ENCODE measurements around the gene TLCD5.

TLCD5 gene

GRCh38 chr11:120324932-120325810 lies at the start of gene TLCD5:
TSS of gene TLCD5 (plus strand) at chr11:120325299. CDS start at chr11:120327442, 2,143 bp downstream.
- Mint-ChIP-seq H3K9me3 (no peaks in the 10 kb centered on the region), H3K27ac (no peak within 1 kb of the TSS), H3K27me3 (peaks cover 58% of the 10 kb centered on the region), H3K4me1 (peaks cover 17% of the 10 kb centered on the region), H3K36me3 (no peaks in the 10 kb centered on the region), H3K4me3 (peak within 1 kb of the TSS; percentile 61)
- CTCF ChIA-PET: interaction anchor here (1.2 kb wide), 1 partner anchor 22 kb away, joined by 3 read pairs; no protein-coding TSS in a partner anchor
- peak; percentile 51 for DNase-seq

- Mint-ChIP-seq H3K4me3 (no peak overlapping the region), H3K27me3 (peaks cover 41% of the 10 kb centered on the region), H3K4me1 (no peaks in the 10 kb centered on the region), H3K9me3 (no peaks in the 10 kb centered on the region), H3K27ac (no peak overlapping the region), H3K36me3 (no peaks in the 10 kb centered on the region)
- CTCF ChIA-PET: interaction anchor here (1.0 kb wide), 1 partner anchor 8 kb away, joined by 3 read pairs; no protein-coding TSS in a partner anchor
- DNase-seq: no peak
These were observed 45.6 kb upstream of the TLCD5 start for GRCh38 chr11:120279502-120279901.

- Mint-ChIP-seq H3K27me3 (peaks cover 30% of the 10 kb centered on the region), H3K9me3 (no peaks in the 10 kb centered on the region), H3K27ac (no peak overlapping the region), H3K4me3 (no peak overlapping the region), H3K36me3 (no peaks in the 10 kb centered on the region), H3K4me1 (no peaks in the 10 kb centered on the region)
- CTCF ChIA-PET: no interaction called here
- no peak for DNase-seq
These were observed 44.5 kb upstream of the TLCD5 start for GRCh38 chr11:120280600-120281051.

- CTCF ChIA-PET: no interaction called here
- Mint-ChIP-seq H3K4me1 (no peaks in the 10 kb centered on the region), H3K4me3 (no peak overlapping the region), H3K27ac (no peak overlapping the region), H3K36me3 (no peaks in the 10 kb centered on the region), H3K9me3 (no peaks in the 10 kb centered on the region), H3K27me3 (peaks cover 23% of the 10 kb centered on the region)
- no peak for DNase-seq
These were observed 43.8 kb upstream of the TLCD5 start for GRCh38 chr11:120281143-120281795.

GRCh38 chr11:120283124-120283523 lies 42.0 kb upstream of the TLCD5 start:
- Mint-ChIP-seq H3K27ac (no peak overlapping the region), H3K27me3 (peaks cover 25% of the 10 kb centered on the region), H3K9me3 (no peaks in the 10 kb centered on the region), H3K4me3 (no peak overlapping the region), H3K4me1 (no peaks in the 10 kb centered on the region), H3K36me3 (no peaks in the 10 kb centered on the region)
- CTCF ChIA-PET: interaction anchor here (1.3 kb wide), 1 partner anchor 48 kb away, joined by 3 read pairs; no protein-coding TSS in a partner anchor
- DNase-seq: no peak

- CTCF ChIA-PET: no interaction called here
- Mint-ChIP-seq H3K4me1 (no peaks in the 10 kb centered on the region), H3K36me3 (no peaks in the 10 kb centered on the region), H3K4me3 (no peak overlapping the region), H3K27ac (no peak overlapping the region), H3K27me3 (peaks cover 23% of the 10 kb centered on the region), H3K9me3 (no peaks in the 10 kb centered on the region)
- DNase-seq: no peak
These were observed 40.8 kb upstream of the TLCD5 start for GRCh38 chr11:120284272-120284671.

GRCh38 chr11:120285256-120285655 lies 39.8 kb upstream of the TLCD5 start:
- H3K27ac Mint-ChIP-seq: no peak overlapping the region
- no peaks in the 10 kb centered on the region for H3K4me1 Mint-ChIP-seq
- peaks cover 25% of the 10 kb centered on the region for H3K27me3 Mint-ChIP-seq
- no peak overlapping the region for H3K4me3 Mint-ChIP-seq
- CTCF ChIA-PET: no interaction called here
- no peaks in the 10 kb centered on the region for H3K9me3 Mint-ChIP-seq
- no peaks in the 10 kb centered on the region for H3K36me3 Mint-ChIP-seq
- DNase-seq: no peak

- CTCF ChIA-PET: interaction anchor here (1.1 to 1.5 kb wide), 3 partner anchors 9 to 53 kb away, joined by 3 to 4 read pairs (median 4); no protein-coding TSS in a partner anchor
- no peaks in the 10 kb centered on the region for H3K36me3 Mint-ChIP-seq
- H3K27ac Mint-ChIP-seq: no peak overlapping the region
- no peak for DNase-seq
- H3K4me1 Mint-ChIP-seq: no peaks in the 10 kb centered on the region
- no peaks in the 10 kb centered on the region for H3K9me3 Mint-ChIP-seq
- H3K27me3 Mint-ChIP-seq: peaks cover 20% of the 10 kb centered on the region
- no peak overlapping the region for H3K4me3 Mint-ChIP-seq
These were observed 37.1 kb upstream of the TLCD5 start for GRCh38 chr11:120288021-120288420.

- no peak overlapping the region for H3K4me3 Mint-ChIP-seq
- H3K27me3 Mint-ChIP-seq: peaks cover 34% of the 10 kb centered on the region
- no peaks in the 10 kb centered on the region for H3K36me3 Mint-ChIP-seq
- no peak overlapping the region for H3K27ac Mint-ChIP-seq
- H3K9me3 Mint-ChIP-seq: no peaks in the 10 kb centered on the region
- CTCF ChIA-PET: interaction anchor here (1.5 to 1.7 kb wide), 2 partner anchors 11 to 41 kb away, joined by 4 to 5 read pairs; no protein-coding TSS in a partner anchor
- H3K4me1 Mint-ChIP-seq: no peaks in the 10 kb centered on the region
- no peak for DNase-seq
These were observed 35.7 kb upstream of the TLCD5 start for GRCh38 chr11:120289426-120289825.

GRCh38 chr11:120290956-120291355 lies 34.1 kb upstream of the TLCD5 start:
- Mint-ChIP-seq H3K9me3 (no peaks in the 10 kb centered on the region), H3K36me3 (no peaks in the 10 kb centered on the region), H3K27me3 (peaks cover 49% of the 10 kb centered on the region), H3K4me3 (no peak overlapping the region), H3K4me1 (no peaks in the 10 kb centered on the region), H3K27ac (no peak overlapping the region)
- CTCF ChIA-PET: interaction anchor here (1.1 to 1.8 kb wide), 3 partner anchors 9 to 56 kb away, joined by 3 to 7 read pairs (median 5); no protein-coding TSS in a partner anchor
- no peak for DNase-seq

- no peaks in the 10 kb centered on the region for H3K4me1 Mint-ChIP-seq
- H3K9me3 Mint-ChIP-seq: no peaks in the 10 kb centered on the region
- H3K27ac Mint-ChIP-seq: no peak overlapping the region
- no peaks in the 10 kb centered on the region for H3K36me3 Mint-ChIP-seq
- H3K4me3 Mint-ChIP-seq: no peak overlapping the region
- CTCF ChIA-PET: interaction anchor here (1.6 kb wide), 1 partner anchor 57 kb away, joined by 4 read pairs; no protein-coding TSS in a partner anchor
- DNase-seq: no peak
- H3K27me3 Mint-ChIP-seq: peaks cover 57% of the 10 kb centered on the region
These were observed 31.9 kb upstream of the TLCD5 start for GRCh38 chr11:120293038-120293800.

- Mint-ChIP-seq H3K36me3 (no peaks in the 10 kb centered on the region), H3K4me1 (no peaks in the 10 kb centered on the region), H3K4me3 (no peak overlapping the region), H3K27me3 (peaks cover 63% of the 10 kb centered on the region), H3K27ac (no peak overlapping the region), H3K9me3 (no peaks in the 10 kb centered on the region)
- no peak for DNase-seq
- CTCF ChIA-PET: interaction anchor here (1.6 kb wide), 1 partner anchor 58 kb away, joined by 4 read pairs; no protein-coding TSS in a partner anchor
These were observed 31.0 kb upstream of the TLCD5 start for GRCh38 chr11:120294096-120294495.

- DNase-seq: no peak
- CTCF ChIA-PET: interaction anchor here (1.6 kb wide), 1 partner anchor 59 kb away, joined by 4 read pairs; no protein-coding TSS in a partner anchor
- H3K36me3 Mint-ChIP-seq: no peaks in the 10 kb centered on the region
- no peak overlapping the region for H3K4me3 Mint-ChIP-seq
- H3K4me1 Mint-ChIP-seq: no peaks in the 10 kb centered on the region
- no peaks in the 10 kb centered on the region for H3K9me3 Mint-ChIP-seq
- H3K27me3 Mint-ChIP-seq: peaks cover 59% of the 10 kb centered on the region
- H3K27ac Mint-ChIP-seq: no peak overlapping the region
These were observed 30.0 kb upstream of the TLCD5 start for GRCh38 chr11:120295099-120295498.

- no peaks in the 10 kb centered on the region for H3K4me1 Mint-ChIP-seq
- H3K4me3 Mint-ChIP-seq: no peak overlapping the region
- no peaks in the 10 kb centered on the region for H3K36me3 Mint-ChIP-seq
- H3K27me3 Mint-ChIP-seq: peaks cover 64% of the 10 kb centered on the region
- DNase-seq: no peak
- CTCF ChIA-PET: interaction anchor here (10.8 kb wide), 1 partner anchor 62 kb away, joined by 234 read pairs; the partner anchor contains the start of gene POU2F3
- H3K27ac Mint-ChIP-seq: no peak overlapping the region
- H3K9me3 Mint-ChIP-seq: no peaks in the 10 kb centered on the region
These were observed 28.5 kb upstream of the TLCD5 start for GRCh38 chr11:120296554-120296953.
